Immature natural killer cell (primary cell): ENCODE measurements around the gene PPP2R5C. TPM values are rescaled to one million over a fixed set of nuclear protein-coding genes. Genes with fewer than 3 reads are reported as not detected.

Experiments used
- DNase-seq, 3 donors: peaks; one replicate each; pipeline ENCODE4 v3.0.0; 2022; ENCODE audit warnings: mixed read lengths in 1 of 3
- H3K27ac Mint-ChIP-seq, 6 donors: one replicate each; pipeline ENCODE4 v1.8.0; 2020; ENCODE audit warnings: mixed read lengths in 6 of 6, mild to moderate bottlenecking in 5 of 6, inconsistent platforms in 4 of 6, moderate library complexity in 3 of 6
- H3K27me3 Mint-ChIP-seq, 3 donors: one replicate each; pipeline ENCODE4 v1.8.0; 2020 to 2021; ENCODE audit warnings: low read depth in 3 of 3, mild to moderate bottlenecking in 3 of 3, mixed read lengths in 3 of 3, moderate library complexity in 3 of 3, inconsistent platforms in 1 of 3
- H3K36me3 Mint-ChIP-seq, 3 donors: one replicate each; pipeline ENCODE4 v1.8.0; 2020; ENCODE audit warnings: mixed read lengths in 3 of 3, inconsistent platforms in 2 of 3, mild to moderate bottlenecking in 2 of 3
- H3K4me1 Mint-ChIP-seq, 2 donors: one replicate each; pipeline ENCODE4 v1.8.0; 2020; ENCODE audit warnings: inconsistent platforms in 2 of 2, mild to moderate bottlenecking in 2 of 2, mixed read lengths in 2 of 2, moderate library complexity in 1 of 2
- H3K4me3 Mint-ChIP-seq, 5 donors: one replicate each; pipeline ENCODE4 v1.8.0; 2020; ENCODE audit warnings: mild to moderate bottlenecking in 5 of 5, mixed read lengths in 5 of 5, inconsistent platforms in 3 of 5, moderate library complexity in 3 of 5
- H3K9me3 Mint-ChIP-seq, 6 donors: one replicate each; pipeline ENCODE4 v1.8.0; 2020; ENCODE audit warnings: mild to moderate bottlenecking in 6 of 6, mixed read lengths in 6 of 6, inconsistent platforms in 4 of 6, moderate library complexity in 3 of 6
- polyA plus RNA-seq, 3 donors: library from polyadenylated mRNA; unstranded; fragments of 300-500 nt; fragmentation: Illumina TruSeq; gene quantifications; one replicate each; pipeline ENCODE4 v1.2.3, GENCODE V29; 2021

The PPP2R5C gene
- polyA plus RNA-seq, 3 donors from 2014 or later, result 214 to 250 (median 236) TPM

DNA sequence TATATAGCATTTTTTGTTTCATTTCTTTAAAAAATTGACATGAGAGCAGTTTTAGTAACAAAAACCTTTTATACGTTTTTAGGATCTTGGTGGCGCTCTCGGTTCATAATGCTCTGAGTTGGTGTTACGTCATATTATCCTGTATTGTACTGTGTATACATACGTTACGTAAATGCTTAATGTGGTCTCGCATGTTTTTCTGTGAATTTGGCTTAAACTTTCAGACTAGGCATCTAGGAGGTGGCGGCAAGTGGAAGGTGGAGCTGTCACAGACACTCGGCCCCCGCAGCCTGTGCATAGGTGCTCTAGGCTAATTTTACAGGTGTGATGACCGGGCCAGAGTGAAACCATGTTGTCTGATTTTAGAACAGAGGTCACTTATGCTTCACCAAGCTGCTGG, 60.0 kb downstream of the PPP2R5C start:
- DNase-seq, result peak; percentile 70 to 84 (median 74)
- peaks cover 92 to 100% of the 10 kb centered on the region in 2 donors for H3K4me1 Mint-ChIP-seq
- no peaks in the 10 kb centered on the region for H3K9me3 Mint-ChIP-seq
- H3K27ac Mint-ChIP-seq, result peak overlapping the region; percentile 99 to 100 (median 99)
- H3K4me3 Mint-ChIP-seq, result peak overlapping the region; percentile 56 to 91 (median 75)
- peaks cover 9 to 23% (median 14%) of the 10 kb centered on the region in 3 donors for H3K36me3 Mint-ChIP-seq
- peaks cover 40 to 81% (median 50%) of the 10 kb centered on the region in 3 donors for H3K27me3 Mint-ChIP-seq

DNA sequence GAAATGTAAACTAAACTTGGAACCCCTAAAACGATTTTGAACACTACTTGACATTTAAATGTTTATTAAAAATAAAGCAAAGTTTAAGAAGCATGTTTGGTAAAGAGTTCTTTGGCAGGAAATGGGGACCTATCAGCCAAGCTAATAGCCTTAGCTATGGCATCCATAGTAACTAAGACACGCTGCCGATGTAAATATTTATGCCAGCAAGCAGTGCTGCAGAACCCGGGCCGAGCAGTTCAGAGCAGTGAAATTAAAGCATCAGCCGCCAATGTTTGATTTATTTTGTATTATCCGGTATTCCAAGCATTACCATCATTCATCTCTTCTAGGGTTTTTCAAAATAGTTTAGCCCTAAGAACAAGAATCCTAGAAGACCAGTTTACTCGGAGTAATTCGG, 61.6 kb downstream of the PPP2R5C start:
- no peaks in the 10 kb centered on the region for H3K9me3 Mint-ChIP-seq
- peaks cover 93 to 100% of the 10 kb centered on the region in 2 donors for H3K4me1 Mint-ChIP-seq
- H3K27ac Mint-ChIP-seq, result peak overlapping the region; percentile 99 to 100 (median 99)
- H3K4me3 Mint-ChIP-seq, result peak overlapping the region; percentile 83 to 94 (median 86)
- DNase-seq, result peak in 2 of 3 donors; percentile 55 to 71
- peaks cover 32 to 74% (median 43%) of the 10 kb centered on the region in 3 donors for H3K27me3 Mint-ChIP-seq
- H3K36me3 Mint-ChIP-seq, result peaks cover 16 to 29% (median 20%) of the 10 kb centered on the region in 3 donors

DNA sequence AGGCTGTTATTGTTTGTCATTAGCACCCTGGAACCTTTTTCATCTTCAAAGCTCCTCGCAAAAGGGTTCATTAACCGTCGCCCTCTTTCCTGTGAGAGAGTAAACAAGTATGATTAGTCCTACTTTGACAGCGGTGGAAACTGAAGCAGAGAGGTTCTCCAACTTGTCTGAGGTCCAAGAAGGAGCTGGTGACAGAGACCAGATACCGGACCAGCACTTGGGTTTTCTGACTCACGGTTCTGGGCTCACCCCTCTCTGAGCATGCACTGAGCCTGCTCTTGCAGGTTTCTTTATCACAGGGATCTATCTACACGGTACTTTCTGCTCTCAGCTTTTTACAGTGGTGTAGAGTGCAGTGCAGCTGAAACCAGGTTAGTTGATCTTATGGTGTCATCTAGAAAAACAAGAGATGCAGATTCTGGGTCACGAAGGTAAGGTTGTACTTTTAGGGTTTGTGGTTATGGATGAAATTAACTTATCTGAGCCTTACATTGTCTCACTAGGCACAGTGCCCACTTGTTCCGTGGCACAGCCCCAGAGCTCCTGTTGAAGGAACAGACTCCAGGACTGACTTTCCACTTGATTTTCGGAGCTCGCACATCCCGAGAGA, 62.1 kb downstream of the PPP2R5C start:
- H3K4me1 Mint-ChIP-seq, result peaks cover 91 to 100% of the 10 kb centered on the region in 2 donors
- H3K36me3 Mint-ChIP-seq, result peaks cover 19 to 31% (median 20%) of the 10 kb centered on the region in 3 donors
- peak overlapping the region; percentile 99 to 100 (median 99) for H3K27ac Mint-ChIP-seq
- peaks cover 26 to 69% (median 37%) of the 10 kb centered on the region in 3 donors for H3K27me3 Mint-ChIP-seq
- peak overlapping the region; percentile 83 to 94 (median 86) for H3K4me3 Mint-ChIP-seq
- peak; percentile 70 to 85 (median 75) for DNase-seq
- no peaks in the 10 kb centered on the region for H3K9me3 Mint-ChIP-seq

DNA sequence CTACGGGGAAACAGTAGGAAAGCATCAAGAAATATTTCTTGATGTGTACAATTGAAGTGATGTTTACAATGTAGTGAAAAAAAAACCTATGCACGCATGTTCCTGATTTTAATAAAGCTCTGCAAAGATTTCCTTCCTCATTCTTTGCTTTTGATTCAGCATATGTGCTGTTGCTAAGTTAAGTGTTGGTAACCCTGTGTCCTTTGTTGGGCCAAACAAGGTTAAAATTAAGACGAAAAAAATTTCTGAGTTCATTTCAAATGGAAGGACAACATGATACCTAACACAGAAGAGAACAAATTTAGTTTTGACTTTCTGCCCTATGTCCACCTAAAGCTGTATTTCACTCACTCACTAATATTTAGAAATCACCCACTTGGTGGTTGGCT, 62.8 kb downstream of the PPP2R5C start:
- H3K4me1 Mint-ChIP-seq, result peaks cover 91 to 100% of the 10 kb centered on the region in 2 donors
- H3K36me3 Mint-ChIP-seq, result peaks cover 19 to 33% (median 20%) of the 10 kb centered on the region in 3 donors
- H3K4me3 Mint-ChIP-seq, result peak overlapping the region; percentile 83 to 94 (median 86)
- no peaks in the 10 kb centered on the region for H3K9me3 Mint-ChIP-seq
- no peak for DNase-seq
- peak overlapping the region; percentile 99 to 100 (median 99) for H3K27ac Mint-ChIP-seq
- peaks cover 20 to 62% (median 30%) of the 10 kb centered on the region in 3 donors for H3K27me3 Mint-ChIP-seq

DNA sequence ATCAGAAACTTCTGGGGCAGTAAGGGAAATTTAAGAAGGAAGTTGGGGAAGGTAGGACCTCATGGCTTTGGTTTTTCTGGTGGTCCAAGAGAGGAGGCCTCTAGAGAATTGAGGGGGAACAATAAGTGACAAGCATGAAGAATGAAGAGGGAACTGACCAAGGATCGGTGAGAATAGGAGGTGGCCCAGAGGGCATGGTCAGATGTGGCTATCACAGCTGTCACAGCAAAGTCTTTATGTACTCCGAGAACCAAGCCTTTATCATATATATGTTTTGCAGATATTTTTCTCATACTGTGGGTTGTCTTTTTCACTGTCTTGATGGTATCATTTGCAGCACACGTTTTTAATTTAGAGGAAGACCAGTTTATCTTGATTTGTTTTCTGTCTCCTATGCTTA, 64.3 kb downstream of the PPP2R5C start:
- Mint-ChIP-seq H3K4me3 (peak overlapping the region; percentile 83 to 94 (median 86)), H3K27me3 (peaks cover 8 to 50% (median 18%) of the 10 kb centered on the region in 3 donors), H3K36me3 (peaks cover 20 to 42% (median 22%) of the 10 kb centered on the region in 3 donors), H3K9me3 (no peaks in the 10 kb centered on the region), H3K27ac (peak overlapping the region; percentile 99 to 100 (median 99)), H3K4me1 (peaks cover 94 to 100% of the 10 kb centered on the region in 2 donors)
- peak in 1 of 3 donors; percentile 25 for DNase-seq

DNA sequence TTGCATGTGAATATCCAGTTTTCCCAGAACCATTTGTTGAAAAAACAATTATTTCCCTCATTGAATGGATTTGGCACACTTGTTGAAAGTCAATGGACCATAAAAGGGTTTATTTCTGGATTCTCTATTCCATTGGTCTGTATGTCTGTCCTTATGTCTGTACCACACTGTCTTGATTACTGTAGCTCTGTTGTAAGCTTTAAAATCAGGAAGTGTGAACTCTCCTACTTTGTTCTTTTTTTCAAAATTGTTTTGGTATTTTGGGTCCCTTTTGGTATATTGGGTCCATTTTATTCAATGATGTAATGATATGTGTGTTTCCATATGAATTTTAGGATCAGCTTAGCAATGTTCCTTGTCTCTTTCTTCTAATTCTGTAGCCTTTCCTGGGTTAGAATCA, 64.8 kb downstream of the PPP2R5C start:
- Mint-ChIP-seq H3K4me1 (peaks cover 95 to 100% of the 10 kb centered on the region in 2 donors), H3K4me3 (peak overlapping the region; percentile 83 to 94 (median 86)), H3K36me3 (peaks cover 20 to 47% (median 23%) of the 10 kb centered on the region in 3 donors), H3K27me3 (peaks cover 8 to 49% (median 22%) of the 10 kb centered on the region in 3 donors), H3K27ac (peak overlapping the region; percentile 99 to 100 (median 99)), H3K9me3 (no peaks in the 10 kb centered on the region)
- DNase-seq, result peak in 1 of 3 donors; percentile 6

DNA sequence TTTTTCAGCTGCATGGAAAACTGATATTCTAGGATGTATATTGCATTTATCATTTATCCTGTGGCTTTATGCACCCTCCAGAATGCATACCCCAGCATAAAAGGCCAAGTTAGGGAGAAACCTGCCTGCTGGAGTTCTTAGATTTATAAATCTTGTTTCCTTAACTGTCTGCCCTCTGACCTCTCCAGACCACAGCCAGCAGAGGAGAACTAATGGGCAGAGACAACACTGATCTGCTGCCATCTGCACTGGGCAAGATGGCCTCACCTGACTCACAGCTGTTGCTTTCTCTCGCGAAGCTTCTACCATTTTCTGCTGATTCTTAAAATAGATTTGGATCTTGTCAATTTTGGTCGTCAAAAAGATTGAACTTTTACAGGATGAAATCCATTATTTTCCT, 65.8 kb downstream of the PPP2R5C start:
- Mint-ChIP-seq H3K36me3 (peaks cover 19 to 45% (median 22%) of the 10 kb centered on the region in 3 donors), H3K27ac (peak overlapping the region; percentile 86 to 100 (median 99)), H3K27me3 (peaks cover 5 to 44% (median 22%) of the 10 kb centered on the region in 3 donors), H3K9me3 (no peaks in the 10 kb centered on the region), H3K4me3 (peak overlapping the region; percentile 63 to 83 (median 68)), H3K4me1 (peaks cover 94 to 100% of the 10 kb centered on the region in 2 donors)
- DNase-seq, result no peak

DNA sequence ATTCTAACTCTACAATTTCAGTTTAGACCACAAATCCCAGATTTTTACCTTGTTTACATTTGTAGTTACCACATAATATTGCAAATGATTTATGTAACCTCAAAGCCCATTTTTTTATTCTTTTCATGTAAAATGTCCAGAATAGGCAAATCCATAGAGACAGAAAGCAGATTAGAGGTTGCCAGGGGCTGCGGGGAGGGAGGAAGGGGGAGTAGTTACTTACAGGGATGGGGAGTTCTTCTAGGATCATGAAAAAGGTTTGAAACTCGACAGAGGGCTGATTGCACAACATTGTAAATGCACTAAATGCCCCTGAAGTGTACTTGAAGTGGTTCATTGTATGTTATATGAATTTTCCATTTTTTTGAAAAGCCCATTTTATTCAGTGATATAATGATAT, 66.5 kb downstream of the PPP2R5C start:
- H3K4me1 Mint-ChIP-seq, result peaks cover 94 to 100% of the 10 kb centered on the region in 2 donors
- peaks cover 5 to 43% (median 25%) of the 10 kb centered on the region in 3 donors for H3K27me3 Mint-ChIP-seq
- H3K36me3 Mint-ChIP-seq, result peaks cover 16 to 45% (median 22%) of the 10 kb centered on the region in 3 donors
- DNase-seq, result no peak
- H3K4me3 Mint-ChIP-seq, result peak overlapping the region; percentile 63 to 83 (median 68)
- peak overlapping the region; percentile 86 to 100 (median 99) for H3K27ac Mint-ChIP-seq
- no peaks in the 10 kb centered on the region for H3K9me3 Mint-ChIP-seq

DNA sequence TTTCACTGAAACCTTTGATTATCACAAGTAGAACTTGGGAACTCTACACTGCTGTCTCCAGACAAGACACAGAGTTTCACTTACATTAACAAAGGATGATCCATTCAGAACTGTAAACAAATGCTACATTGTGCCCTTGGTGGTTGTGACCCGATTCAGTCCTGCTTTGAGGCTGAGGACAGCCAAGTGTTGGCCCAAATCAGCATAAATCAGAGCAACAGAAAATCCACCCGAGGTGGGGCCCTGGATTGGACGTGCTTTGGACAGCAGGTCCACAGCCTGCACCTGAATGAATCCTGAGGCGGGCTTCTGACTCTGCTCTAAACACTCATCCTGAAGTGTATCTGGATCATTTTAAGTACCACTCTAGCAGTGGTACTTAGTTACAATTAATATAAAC, 68.8 kb downstream of the PPP2R5C start:
- peaks cover 94 to 100% of the 10 kb centered on the region in 2 donors for H3K4me1 Mint-ChIP-seq
- peak overlapping the region; percentile 87 to 99 (median 90) for H3K27ac Mint-ChIP-seq
- H3K36me3 Mint-ChIP-seq, result peaks cover 6 to 38% (median 21%) of the 10 kb centered on the region in 3 donors
- H3K9me3 Mint-ChIP-seq, result no peaks in the 10 kb centered on the region
- DNase-seq, result no peak
- H3K4me3 Mint-ChIP-seq, result peak overlapping the region in 2 of 5 donors; percentile 9 to 46
- H3K27me3 Mint-ChIP-seq, result peaks cover 3 to 23% (median 22%) of the 10 kb centered on the region in 3 donors

DNA sequence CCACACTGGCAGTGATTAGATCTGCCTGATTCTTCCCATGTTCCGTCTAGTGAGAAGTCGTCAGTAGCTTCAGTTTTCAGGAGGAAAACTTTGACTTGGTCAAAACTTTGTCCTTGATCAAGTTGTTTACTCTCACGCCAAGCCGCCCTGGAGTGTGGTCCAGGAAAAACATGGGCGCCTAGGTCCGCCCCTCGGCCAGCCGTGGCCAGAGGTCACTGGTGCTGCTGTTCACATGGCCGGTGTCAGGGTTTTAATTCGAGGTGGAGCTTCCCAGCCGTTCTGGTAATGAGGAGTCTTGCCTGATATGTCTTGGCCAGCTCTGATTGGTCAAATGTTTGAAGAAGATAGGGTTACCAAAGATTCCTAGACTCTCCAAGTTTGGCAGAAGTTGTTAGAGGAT, 71.5 kb downstream of the PPP2R5C start:
- Mint-ChIP-seq H3K4me3 (peak overlapping the region in 2 of 5 donors; percentile 8 to 26), H3K9me3 (no peaks in the 10 kb centered on the region), H3K27me3 (peaks cover 4 to 16% (median 14%) of the 10 kb centered on the region in 3 donors)

DNA sequence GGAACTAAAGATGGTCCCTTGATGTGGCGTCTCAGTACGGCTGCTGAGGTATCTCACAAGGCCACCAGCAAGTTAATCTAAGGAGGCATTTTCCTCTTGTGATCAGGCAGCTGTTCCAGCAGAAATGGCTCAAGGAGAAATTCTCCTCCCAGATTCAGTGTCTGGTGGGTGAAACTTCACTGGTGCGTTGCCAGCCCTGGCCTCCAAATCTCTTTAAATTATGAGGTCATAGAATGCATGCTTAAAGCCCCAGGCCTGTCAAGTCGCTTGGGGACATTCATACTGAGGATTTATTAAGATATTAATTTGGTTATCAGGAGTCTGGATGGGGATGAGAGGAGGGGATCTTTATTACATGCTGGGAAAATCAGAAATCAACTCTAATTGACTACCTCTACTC, 72.9 kb downstream of the PPP2R5C start:
- DNase-seq, result no peak
- Mint-ChIP-seq H3K4me3 (peak overlapping the region in 1 of 5 donors; percentile 22), H3K36me3 (peaks cover 3 to 33% (median 18%) of the 10 kb centered on the region in 3 donors), H3K27me3 (peaks cover 4 to 21% (median 15%) of the 10 kb centered on the region in 3 donors), H3K9me3 (no peaks in the 10 kb centered on the region), H3K27ac (peak overlapping the region; percentile 74 to 89 (median 86)), H3K4me1 (peaks cover 88 to 98% of the 10 kb centered on the region in 2 donors)

More for the DNA sequence above, 71.5 kb downstream of the PPP2R5C start:
- peaks cover 3 to 37% (median 19%) of the 10 kb centered on the region in 3 donors for H3K36me3 Mint-ChIP-seq
- DNase-seq, result no peak
- H3K4me1 Mint-ChIP-seq, result peaks cover 86 to 99% of the 10 kb centered on the region in 2 donors
- peak overlapping the region; percentile 55 to 89 (median 85) for H3K27ac Mint-ChIP-seq

DNA sequence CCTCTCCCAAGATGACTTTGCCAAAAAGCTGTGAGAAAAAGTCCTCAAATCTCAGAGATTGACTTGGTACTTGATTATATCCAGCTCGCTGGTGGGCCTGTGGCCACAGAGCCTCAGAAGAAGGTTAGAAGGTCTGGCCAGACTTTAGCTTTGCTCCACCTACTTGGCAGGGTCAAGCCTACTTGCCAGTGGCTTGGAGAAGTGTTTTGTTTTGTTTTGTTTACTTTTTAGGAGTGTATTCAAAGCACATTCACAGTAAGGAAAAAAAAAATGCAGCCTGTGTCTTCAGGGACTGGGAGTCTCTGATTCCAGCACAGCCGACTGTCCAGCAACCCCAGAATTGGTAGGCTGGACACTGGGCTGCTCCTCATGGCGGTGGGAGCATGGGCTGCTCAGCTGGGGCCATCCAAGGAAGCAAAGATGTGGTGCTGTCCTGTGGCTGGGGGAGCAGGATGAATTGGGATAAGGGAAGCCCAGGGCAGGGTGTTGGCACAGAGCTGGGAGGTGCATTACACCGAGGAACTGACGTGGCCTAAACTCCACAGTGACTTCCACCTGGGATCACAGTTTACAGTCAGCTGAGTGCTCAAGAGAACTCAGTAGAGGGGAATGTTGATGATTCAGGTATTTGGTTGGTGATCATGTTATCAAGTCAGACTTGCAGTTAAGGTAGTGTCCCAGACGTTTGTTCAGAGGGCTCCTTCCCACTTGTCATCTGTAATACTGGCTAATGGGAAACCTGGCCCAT, 73.5 kb downstream of the PPP2R5C start:
- no peak for DNase-seq
- no peaks in the 10 kb centered on the region for H3K9me3 Mint-ChIP-seq
- peak overlapping the region in 1 of 5 donors; percentile 21 for H3K4me3 Mint-ChIP-seq
- H3K27me3 Mint-ChIP-seq, result peaks cover 4 to 23% (median 16%) of the 10 kb centered on the region in 3 donors
- H3K27ac Mint-ChIP-seq, result peak overlapping the region; percentile 74 to 89 (median 86)
- H3K36me3 Mint-ChIP-seq, result peaks cover 3 to 28% (median 18%) of the 10 kb centered on the region in 3 donors
- H3K4me1 Mint-ChIP-seq, result peaks cover 88 to 98% of the 10 kb centered on the region in 2 donors

DNA sequence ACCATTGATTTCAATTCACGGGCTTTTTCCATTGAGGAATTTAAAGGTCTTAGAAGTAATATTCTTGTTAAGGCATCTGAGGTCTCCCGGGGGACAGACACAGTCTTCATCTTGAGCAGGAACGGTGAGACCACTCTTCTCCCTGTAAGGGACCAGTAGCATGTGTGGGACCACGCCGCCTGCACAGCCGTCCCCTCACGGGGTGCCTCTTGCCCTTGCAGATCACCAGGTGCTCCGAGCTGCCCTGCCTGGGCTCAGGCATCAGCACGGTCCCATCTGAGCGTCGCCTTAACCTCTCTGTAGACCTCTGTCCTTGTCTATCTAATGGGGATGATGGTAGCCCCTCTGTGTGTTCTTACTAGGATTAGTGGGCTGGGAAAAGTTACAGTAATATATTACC, 74.1 kb downstream of the PPP2R5C start:
- peaks cover 88 to 98% of the 10 kb centered on the region in 2 donors for H3K4me1 Mint-ChIP-seq

More for the DNA sequence above, 74.1 kb downstream of the PPP2R5C start:
- Mint-ChIP-seq H3K27ac (peak overlapping the region; percentile 67 to 88 (median 84)), H3K4me3 (peak overlapping the region in 1 of 5 donors; percentile 15), H3K27me3 (peaks cover 4 to 28% (median 16%) of the 10 kb centered on the region in 3 donors), H3K36me3 (peaks cover 3 to 31% (median 20%) of the 10 kb centered on the region in 3 donors), H3K9me3 (no peaks in the 10 kb centered on the region)
- no peak for DNase-seq
